HCT116 (cell line): ENCODE measurements around the gene FOXO3. TPM values are rescaled to one million over a fixed set of nuclear protein-coding genes. Genes with fewer than 3 reads are reported as not detected.

Experiments
- ATAC-seq: fragments of 200-7000 bp; cut with Tn5 transposase; 2 replicates; pipeline ENCODE4 v1.9.1; 2020; ENCODE audit warnings: mild to moderate bottlenecking, moderate library complexity
- BruUV-seq: library from RNA; stranded (reverse); fragments of 400-500 nt; replicated peaks from 2 replicates; lab custom pipeline; 2021; lab: Mats Ljungman, UMichigan
- CTCF ChIA-PET: fragments of 300-600 bp; sonication (Branson Sonifier 250); formaldehyde crosslinking; loops from one replicate; lab custom pipeline; 2021; ENCODE audit warnings: antibody characterized with exemption; lab: Charles Lee
- POLR2A ChIA-PET: fragments of 300-600, 350-600 bp; sonication (Branson Sonifier 250); formaldehyde crosslinking; loops from one replicate; lab custom pipeline; 2021; ENCODE audit warnings: antibody characterized with exemption; lab: Charles Lee
- RAD21 ChIA-PET, 2 experiments: fragments of 300-600 bp; sonication (Branson Sonifier 250); formaldehyde crosslinking; loops; one replicate each; lab custom pipeline; 2023; ENCODE audit warnings: low total read pairs in 2 of 2; ENCODE audit not compliant: uncharacterized antibody in 2 of 2, unreplicated experiment in 2 of 2, low non-redundant PET in 1 of 2; lab: Charles Lee
- DNase-seq: peaks from one replicate; pipeline ENCODE4 v3.0.0-alpha.2; 2010; ENCODE audit warnings: low read depth, low spot score
- H2AFZ ChIP-seq: fragments of 200-600 bp; shearing (Covaris generic), sonication (generic); 2 replicates; pipeline ENCODE4 v1.6.1; 2017; ENCODE audit warnings: low read depth, mixed run types, mixed read lengths, antibody characterized with exemption, low read length; ENCODE audit not compliant: poor library complexity, severe bottlenecking
- H3K27ac ChIP-seq: 2 replicates; pipeline ENCODE4 v1.5.1; 2012; ENCODE audit warnings: low read depth, low read length
- H3K27me3 ChIP-seq: fragments of 200-600 bp; sonication (generic); 2 replicates; pipeline ENCODE4 v1.6.1; 2016; ENCODE audit warnings: mixed run types, low read length, mixed read lengths; ENCODE audit not compliant: insufficient read depth
- H3K36me3 ChIP-seq, 2 experiments: fragments of 200-500 bp in 1 of 2; fragments of 200-600 bp in 1 of 2; sonication (Bioruptor generic) in 1 of 2; sonication (generic) in 1 of 2; 2 replicates each; pipeline versions ENCODE4 v1.5.1 to v1.6.1; 2014 to 2016; ENCODE audit warnings: low read length in 2 of 2, inconsistent platforms in 1 of 2, mixed read lengths in 1 of 2, mixed run types in 1 of 2; ENCODE audit not compliant: insufficient read depth in 2 of 2, control insufficient read depth in 1 of 2
- H3K4me1 ChIP-seq, 2 experiments: fragments of 200-600 bp in 1 of 2; sonication (generic) in 1 of 2; 2 replicates each; pipeline versions ENCODE4 v1.5.1 to v1.6.1; 2012 to 2017; ENCODE audit warnings: low read length in 2 of 2, inconsistent platforms in 1 of 2, mild to moderate bottlenecking in 1 of 2, mixed read lengths in 1 of 2, mixed run types in 1 of 2, moderate library complexity in 1 of 2; ENCODE audit not compliant: insufficient read depth in 2 of 2, control insufficient read depth in 1 of 2
- H3K4me2 ChIP-seq: fragments of 200-600 bp; sonication (generic); 2 replicates; pipeline ENCODE4 v1.6.1; 2017; ENCODE audit warnings: mixed run types, low read length, mixed read lengths
- H3K4me3 ChIP-seq, 2 experiments: fragments of 200-600 bp in 1 of 2; sonication (generic) in 1 of 2; replicated peaks in 1 of 2; 2 replicates each; pipeline ENCODE4 v1.5.1; 2011 to 2016; ENCODE audit warnings: low read length in 2 of 2, control low read depth in 1 of 2, low read depth in 1 of 2, mild to moderate bottlenecking in 1 of 2, mixed read lengths in 1 of 2, mixed run types in 1 of 2
- H3K79me2 ChIP-seq: fragments of 200-600 bp; sonication (generic); 2 replicates; pipeline ENCODE4 v1.6.1; 2017; ENCODE audit warnings: mild to moderate bottlenecking, mixed run types, low read length, moderate library complexity, mixed read lengths; ENCODE audit not compliant: insufficient read depth
- H3K9ac ChIP-seq: fragments of 200-600 bp; sonication (generic); 2 replicates; pipeline ENCODE4 v1.6.1; 2016; ENCODE audit warnings: low read length, mixed read lengths
- H3K9me2 ChIP-seq: fragments of 200-600 bp; sonication (generic), shearing (Covaris generic); 2 replicates; pipeline ENCODE4 v1.6.1; 2017; ENCODE audit warnings: mixed run types, mild to moderate bottlenecking, moderate library complexity; ENCODE audit not compliant: insufficient read depth
- H3K9me3 ChIP-seq, 2 experiments: fragments of 200-500 bp in 1 of 2; fragments of 200-600 bp in 1 of 2; sonication (Bioruptor generic) in 1 of 2; sonication (generic) in 1 of 2; 2 replicates each; pipeline ENCODE4 v1.6.1; 2014 to 2017; ENCODE audit warnings: low read length in 2 of 2, mixed read lengths in 2 of 2, inconsistent platforms in 1 of 2, low read depth in 1 of 2, mild to moderate bottlenecking in 1 of 2, mixed run types in 1 of 2, moderate library complexity in 1 of 2; ENCODE audit not compliant: control insufficient read depth in 1 of 2, insufficient read depth in 1 of 2
- H4K20me1 ChIP-seq: fragments of 200-600 bp; sonication (generic), shearing (Covaris generic); 2 replicates; pipeline ENCODE4 v1.6.1; 2017; ENCODE audit warnings: mixed run types, mild to moderate bottlenecking, moderate library complexity; ENCODE audit not compliant: insufficient read depth
- ATF3 ChIP-seq: IDR thresholded peaks from 2 replicates; pipeline ENCODE4 v1.6.1; 2012
- CBX3 ChIP-seq: IDR thresholded peaks from 2 replicates; pipeline ENCODE4 v1.6.1; 2012; ENCODE audit warnings: low read depth
- CEBPB ChIP-seq: IDR thresholded peaks from 2 replicates; pipeline ENCODE4 v1.6.1; 2012; ENCODE audit warnings: low read depth
- CTCF ChIP-seq, 3 experiments: fragments of 200-600 bp in 1 of 3; sonication (generic) in 1 of 3; IDR thresholded peaks in 2 of 3; conservative IDR thresholded peaks in 1 of 3; 2 replicates each; pipeline ENCODE4 v1.5.1; 2012 to 2017; ENCODE audit warnings: low read depth in 2 of 3, low read length in 2 of 3, antibody characterized with exemption in 1 of 3, borderline replicate concordance in 1 of 3, control low read depth in 1 of 3, mild to moderate bottlenecking in 1 of 3, mixed read lengths in 1 of 3, mixed run types in 1 of 3, moderate library complexity in 1 of 3; ENCODE audit not compliant: insufficient read depth in 1 of 3
- ELF1 ChIP-seq: IDR thresholded peaks from 2 replicates; pipeline ENCODE4 v1.6.1; 2012; ENCODE audit warnings: low read depth, borderline replicate concordance
- EZH2 ChIP-seq: fragments of 200-600 bp; sonication (generic); IDR thresholded peaks from 2 replicates; pipeline ENCODE4 v1.6.1; 2017; ENCODE audit warnings: antibody characterized with exemption, mixed run types
- JUND ChIP-seq: IDR thresholded peaks from 2 replicates; pipeline ENCODE4 v1.6.1; 2012
- POLR2A ChIP-seq: IDR thresholded peaks from 2 replicates; pipeline ENCODE4 v1.7.0; 2011; ENCODE audit warnings: borderline replicate concordance; ENCODE audit not compliant: insufficient read depth, insufficient read length; ENCODE audit errors: extremely low read depth
- REST ChIP-seq: IDR thresholded peaks from 2 replicates; pipeline ENCODE4 v1.6.1; 2012; ENCODE audit warnings: low read depth
- SIN3A ChIP-seq: IDR thresholded peaks from 2 replicates; pipeline ENCODE4 v1.6.1; 2012; ENCODE audit warnings: low read depth
- SP1 ChIP-seq: IDR thresholded peaks from 2 replicates; pipeline ENCODE4 v1.6.1; 2012; ENCODE audit warnings: low read depth
- SRF ChIP-seq: IDR thresholded peaks from 2 replicates; pipeline ENCODE4 v1.6.1; 2012; ENCODE audit warnings: low read depth
- TCF7L2 ChIP-seq: IDR thresholded peaks from 2 replicates; pipeline ENCODE4 v1.7.0; 2011; ENCODE audit warnings: borderline replicate concordance, inconsistent platforms; ENCODE audit not compliant: insufficient read depth, insufficient read length; ENCODE audit errors: extremely low read depth
- YY1 ChIP-seq: IDR thresholded peaks from 2 replicates; pipeline ENCODE4 v1.6.1; 2011; ENCODE audit warnings: low read length, low read depth, moderate library complexity, mild to moderate bottlenecking; ENCODE audit not compliant: insufficient replicate concordance; ENCODE audit errors: extremely low read depth
- ZBTB33 ChIP-seq: IDR thresholded peaks from 2 replicates; pipeline ENCODE4 v1.6.1; 2011; ENCODE audit warnings: mild to moderate bottlenecking, low read length, moderate library complexity; ENCODE audit not compliant: insufficient replicate concordance; ENCODE audit errors: extremely low read depth
- ZFX ChIP-seq: fragments of 450-650 bp; IDR thresholded peaks from 2 replicates; pipeline ENCODE4 v1.6.1; 2017
- intact Hi-C: fragments of 100-400 bp; cut with micrococcal nuclease; formaldehyde crosslinking; loops from 2 replicates; pipeline ENCODE4 v1.10.0; 2022
- total RNA-seq: library from RNA; stranded (reverse); gene quantifications from one replicate; pipeline ENCODE4 v1.2.1, GENCODE V29; 2021; ENCODE audit not compliant: unreplicated experiment

Gene FOXO3
- total RNA-seq, 1 experiment from 2014 or later = 40.0 TPM

- no peaks in the 10 kb centered on the region for H3K9me2 ChIP-seq
- ChIA-PET CTCF (no interaction called here), POLR2A (no interaction called here), RAD21 (interaction anchor here in 1 of 2 experiments (0.9 kb wide), 1 partner anchor 10 kb away, joined by 5 read pairs; no protein-coding TSS in a partner anchor)
- no peak overlapping the region for H3K4me3 ChIP-seq
- TF ChIP-seq ATF3 = no peak
- no peak for TF ChIP-seq YY1
- no peak for TF ChIP-seq SIN3A
- no peak for TF ChIP-seq SRF
- no peak for TF ChIP-seq EZH2
- no peak for TF ChIP-seq CBX3
- no peak for TF ChIP-seq SP1
- TF ChIP-seq CEBPB = no peak
- TF ChIP-seq REST = no peak
- TF ChIP-seq POLR2A = no peak
- TF ChIP-seq CTCF (IDR thresholded peaks at IDR 0.05 in 2 of 3, conservative IDR thresholded peaks at IDR 0.05 in 1 of 3; ENCODE audit: borderline replicate concordance in 1 of 3, insufficient read depth in 1 of 3, low read depth in 2 of 3, low read length in 2 of 3) = no peak
- no peak for TF ChIP-seq ZBTB33
- TF ChIP-seq ZFX = no peak
- no peak for TF ChIP-seq ELF1
- TF ChIP-seq JUND = no peak
- no peak for TF ChIP-seq TCF7L2
- BruUV-seq = no TSS peak
- intact Hi-C loops = no loop called here
- H3K4me2 ChIP-seq = no peak overlapping the region
- peaks cover 9% of the 10 kb centered on the region; the same call in 1 of the 2 replicates for H4K20me1 ChIP-seq
- H3K36me3 ChIP-seq = peaks cover 0 to 4% of the 10 kb centered on the region in 2 experiments; a peak in 1 of 4 replicates
- no peaks in the 10 kb centered on the region for H3K9me3 ChIP-seq
- no peak overlapping the region for H3K27ac ChIP-seq
- H3K9ac ChIP-seq = no peak overlapping the region
- peaks cover 10 to 15% of the 10 kb centered on the region in 2 experiments for H3K4me1 ChIP-seq
- no peak overlapping the region for H2AFZ ChIP-seq
- H3K27me3 ChIP-seq = no peaks in the 10 kb centered on the region
- H3K79me2 ChIP-seq = peaks cover 90% of the 10 kb centered on the region
- ATAC-seq = no peak
- no peak for DNase-seq
Measured at GRCh38 chr6:108576709-108577108, 16.0 kb downstream of the FOXO3 start.
